NCI-H345 (cell line): ENCODE results near the gene RFX2.
"Not testable (repeated sequence)": the region's sequence is repeated elsewhere in the genome, so short reads cannot be mapped to it uniquely, and the experiment has no call there.

Source experiments
- DNase-seq: peaks from one replicate; lab custom pipeline; 2025; lab: John Stamatoyannopoulos, UW

The RFX2 gene

DNA sequence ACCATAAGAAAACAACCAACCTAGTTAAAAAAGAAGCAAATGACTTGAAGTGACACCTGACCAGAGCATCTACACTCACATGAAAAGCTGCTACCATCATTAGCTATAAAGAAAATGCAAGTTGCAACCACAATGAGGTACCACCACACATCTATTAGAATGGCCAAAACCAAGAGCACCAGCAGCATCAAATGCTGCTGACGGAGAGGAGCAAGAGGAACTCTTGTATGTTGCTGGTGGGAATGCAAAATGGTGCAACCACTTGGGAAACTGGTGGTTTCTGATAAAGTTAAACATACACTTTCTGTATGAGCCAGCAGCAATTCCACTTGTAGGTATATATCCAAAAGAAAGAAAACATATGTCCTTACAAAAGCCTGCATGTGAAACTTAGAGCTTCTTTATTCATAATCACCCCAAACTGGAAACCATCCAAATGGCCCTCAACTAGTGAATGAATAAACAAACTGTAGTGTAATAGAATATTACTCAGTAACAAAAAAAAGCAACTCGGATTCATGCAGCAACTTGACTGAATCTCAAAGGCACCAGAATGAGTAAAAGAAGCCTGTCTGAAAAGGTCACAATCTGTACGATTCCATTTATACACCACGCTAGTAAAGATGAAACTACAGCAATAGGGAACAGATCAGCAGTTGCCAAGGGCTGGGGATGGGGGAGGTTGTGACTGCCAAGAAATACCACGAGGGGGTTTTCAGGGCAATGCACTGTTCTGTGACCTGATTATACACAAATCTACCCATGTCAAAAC lies 71.5 kb downstream of the RFX2 start:
- DNase-seq, result no peak

DNA sequence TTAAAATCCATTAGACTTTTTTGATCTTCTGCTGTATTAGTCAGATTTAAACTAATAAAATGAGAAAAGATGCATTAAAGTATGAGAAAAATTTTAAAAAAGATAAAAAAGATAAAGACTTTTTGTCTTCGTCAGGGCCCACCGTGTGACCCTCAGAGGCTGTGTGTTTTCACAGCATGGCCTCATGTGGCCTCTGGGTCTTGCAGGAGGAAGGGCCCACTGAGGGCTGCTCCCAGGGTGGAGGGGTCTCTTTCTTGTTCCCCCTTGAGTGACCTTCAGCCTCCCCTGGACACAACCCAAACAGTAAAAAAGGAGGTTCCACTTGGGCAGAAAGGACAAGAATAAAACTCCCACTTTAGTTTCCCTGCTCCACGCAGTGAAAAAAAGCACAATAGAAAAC lies 75.3 kb downstream of the RFX2 start:
- DNase-seq, result no peak

- no peak for DNase-seq
Observed at GRCh38 chr19:6034512-6034911, 75.8 kb downstream of the RFX2 start.

- no peak for DNase-seq
Observed at GRCh38 chr19:6033744-6034264, 76.5 kb downstream of the RFX2 start.

DNA sequence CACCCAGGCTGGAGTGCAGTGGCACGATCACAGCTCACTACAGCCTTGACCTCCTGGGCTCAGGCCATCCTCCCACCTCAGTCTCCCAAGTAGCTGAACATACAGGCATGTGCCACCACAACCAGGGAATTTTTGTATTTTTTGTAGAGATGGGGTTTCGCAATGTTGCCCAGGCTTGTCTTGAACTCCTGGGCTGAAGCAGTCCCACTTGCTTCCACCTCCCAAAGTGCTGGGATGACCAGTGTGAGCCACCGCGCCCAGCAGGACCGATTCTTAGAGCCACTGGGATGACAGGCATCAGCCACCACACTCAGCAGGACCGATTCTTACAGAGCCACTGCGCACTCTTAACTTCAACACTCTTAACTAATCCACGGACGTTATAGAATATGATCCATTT lies 77.5 kb downstream of the RFX2 start:
- DNase-seq, result no peak

DNA sequence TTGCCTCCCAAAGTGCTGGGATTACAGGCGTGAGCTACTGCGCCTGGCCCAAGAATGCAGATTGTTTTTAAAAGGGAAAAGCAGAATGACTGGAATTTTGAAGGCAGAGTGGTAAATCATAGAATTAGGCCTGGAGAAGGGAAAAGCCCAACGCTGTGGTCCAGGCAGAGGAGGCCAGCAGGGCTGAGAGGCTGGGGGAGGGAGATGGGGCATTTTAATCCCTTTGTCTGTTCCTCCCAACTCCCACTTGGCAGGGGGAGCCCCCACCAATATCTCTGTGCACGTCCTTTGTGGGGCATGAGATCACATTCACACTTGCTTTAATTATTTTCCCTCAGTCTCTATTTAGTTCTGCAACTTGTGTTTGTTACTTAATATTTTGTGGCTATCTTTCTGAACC lies 77.9 kb downstream of the RFX2 start:
- no peak for DNase-seq

- DNase-seq, result no peak
Observed at GRCh38 chr19:6030214-6030507, 80.1 kb downstream of the RFX2 start.

DNA sequence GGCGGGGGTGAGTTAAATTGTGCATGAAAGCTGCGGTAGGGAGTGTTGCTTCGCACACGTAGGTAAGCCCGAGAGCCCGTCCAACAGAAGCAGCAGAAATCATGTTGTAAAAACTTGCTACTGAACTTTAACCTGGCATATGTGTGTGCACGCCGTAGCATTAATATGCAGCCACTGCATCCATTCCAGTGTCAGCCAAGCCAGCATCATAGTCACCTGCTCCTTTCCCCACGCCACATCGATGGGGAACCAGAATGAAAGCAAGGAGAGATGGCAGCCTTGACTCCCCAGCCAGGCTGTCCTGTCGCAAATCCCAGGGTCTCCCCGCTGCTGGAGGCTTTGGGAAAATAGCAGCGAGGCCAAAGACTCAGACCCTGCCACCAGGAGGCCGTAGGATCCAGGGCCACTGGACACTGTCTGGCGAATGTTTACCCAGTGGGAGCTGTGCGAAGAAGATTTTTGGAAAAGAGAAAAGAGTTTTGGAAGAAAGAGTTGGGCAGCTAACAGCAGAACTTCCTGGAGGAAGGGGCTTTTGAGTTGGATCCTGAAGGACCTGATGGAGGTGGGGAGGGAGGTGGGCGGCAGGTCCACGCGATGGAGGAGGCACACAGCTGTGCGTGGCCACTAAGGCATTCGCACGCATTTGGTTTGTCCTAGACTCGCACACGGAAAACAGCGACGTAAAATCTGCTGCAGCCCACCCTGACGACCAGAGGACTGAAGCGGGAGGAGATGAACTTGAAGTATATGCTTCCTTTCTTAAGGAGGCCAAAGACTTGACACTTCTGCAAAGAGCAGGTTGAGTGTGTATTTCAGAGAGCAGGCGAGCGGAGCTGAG lies 83.7 kb downstream of the RFX2 start:
- no peak for DNase-seq

- DNase-seq, result not testable (repeated sequence)
Observed at GRCh38 chr19:6024756-6025155, 85.5 kb downstream of the RFX2 start.

DNA sequence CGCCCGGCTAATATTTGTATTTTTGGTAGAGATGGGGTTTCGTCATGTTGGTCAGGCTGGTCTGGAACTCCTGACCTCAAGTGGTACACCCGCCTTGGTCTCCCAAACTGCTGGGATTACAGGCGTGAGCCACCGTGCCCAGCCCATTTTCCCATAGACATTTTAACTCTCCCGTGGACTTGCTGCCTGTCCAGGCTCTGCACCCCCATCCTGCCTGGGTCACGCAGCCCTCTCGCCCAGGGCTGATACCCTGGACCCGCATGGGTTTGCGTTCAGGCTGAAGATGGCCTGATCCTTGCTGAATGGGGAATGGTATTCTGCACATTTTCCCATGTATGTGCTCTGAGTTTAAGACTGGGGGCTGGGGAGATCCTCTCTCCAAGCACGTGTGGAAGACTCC lies 86.4 kb downstream of the RFX2 start:
- DNase-seq, result no peak

GRCh38 chr19:6023085-6023682 lies 87.1 kb downstream of the RFX2 start:
- DNase-seq, result no peak

DNA sequence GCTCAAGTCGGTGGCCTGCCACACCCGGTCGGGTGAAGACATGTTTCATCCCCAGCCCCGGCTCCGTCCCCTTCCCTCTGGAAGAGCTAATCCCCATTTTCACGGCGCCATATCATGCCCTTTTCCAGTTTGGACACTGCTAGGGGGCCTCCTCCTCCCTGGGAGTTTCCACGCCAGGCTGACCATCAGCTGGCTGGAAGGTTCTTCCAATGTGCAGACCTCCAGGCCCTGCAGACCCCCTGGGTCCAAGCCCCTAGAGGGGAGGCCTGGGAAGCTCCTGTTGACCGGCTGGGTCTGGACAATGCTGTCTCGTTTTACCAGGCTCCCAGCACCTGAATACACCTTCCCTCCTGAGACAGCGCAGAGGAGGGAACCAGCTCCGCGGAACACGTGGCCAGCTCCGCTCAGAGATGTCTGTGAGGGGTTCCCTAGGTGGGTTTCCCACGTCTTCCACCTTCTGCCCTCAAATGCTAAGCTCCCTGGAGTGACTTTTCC lies 87.7 kb downstream of the RFX2 start:
- no peak for DNase-seq

DNA sequence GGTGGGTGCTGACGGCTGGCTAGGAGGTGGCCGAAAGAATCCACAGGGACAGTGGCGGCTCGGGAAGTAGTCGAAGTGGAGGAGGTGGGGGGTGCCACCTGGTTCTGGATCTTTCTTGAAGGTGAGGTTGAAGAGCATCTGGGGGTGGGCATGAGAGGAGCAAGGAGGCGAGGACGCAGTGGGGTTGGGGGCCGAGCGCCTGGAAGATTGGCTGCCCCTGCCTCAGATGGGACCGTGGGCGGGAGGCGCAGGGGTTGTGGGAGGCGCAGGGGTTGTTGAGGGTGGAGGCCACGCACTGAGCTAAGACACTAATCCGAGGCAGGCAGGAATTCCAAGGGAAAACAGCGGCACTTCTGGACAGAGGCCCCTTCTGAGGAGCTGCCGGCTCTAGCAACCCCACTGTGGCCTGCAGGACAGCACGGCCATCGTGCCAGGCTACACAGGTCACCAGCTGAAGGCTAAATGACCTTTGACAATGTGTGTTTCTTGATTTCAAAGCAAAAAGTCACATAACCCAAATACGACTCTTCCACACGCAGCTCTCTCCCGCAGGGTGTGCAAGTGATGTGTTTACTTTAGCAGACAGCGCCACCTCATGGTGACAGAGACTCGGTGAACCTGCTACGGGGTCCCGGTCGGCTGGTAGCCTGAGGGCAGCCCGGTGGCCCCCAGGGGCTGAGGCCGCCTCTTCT lies 88.3 kb downstream of the RFX2 start:
- DNase-seq, result peak; percentile 59

GRCh38 chr19:6020972-6021805 lies 89.1 kb downstream of the RFX2 start:
- DNase-seq, result peak; percentile 71

DNA sequence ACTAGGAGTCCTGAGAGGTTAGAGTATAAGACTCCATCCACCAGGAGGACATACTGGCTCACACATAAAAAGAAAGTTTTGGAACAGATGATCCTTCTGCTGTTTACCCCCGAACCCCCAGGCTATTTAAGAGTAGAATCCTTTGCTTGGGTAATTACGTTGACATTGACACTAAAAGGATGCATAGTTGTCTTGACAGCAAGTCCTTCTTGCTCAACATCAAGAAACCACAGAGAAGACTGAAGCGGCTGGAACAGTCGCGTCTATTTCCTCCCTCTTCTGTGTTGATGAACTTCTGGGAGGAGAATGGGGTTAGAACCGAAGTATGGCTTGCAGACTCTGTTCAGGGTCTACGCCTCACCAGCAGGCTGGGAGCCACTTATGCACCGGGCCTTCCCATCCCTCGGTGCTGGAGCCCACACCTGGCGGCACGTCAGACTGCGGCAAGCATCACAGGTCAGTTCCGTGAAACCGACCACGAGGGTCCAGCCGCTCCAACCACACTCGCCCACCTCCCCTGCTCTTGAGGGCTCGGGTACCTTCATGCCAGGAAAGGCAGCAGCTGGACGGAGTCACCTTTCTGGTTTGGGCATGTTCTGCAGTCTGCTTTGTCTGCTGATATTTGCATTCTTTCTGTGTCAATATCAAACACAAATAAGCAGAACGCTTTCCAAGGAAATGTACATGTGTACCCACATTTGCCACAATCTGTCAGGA lies 90.0 kb downstream of the RFX2 start:
- DNase-seq, result peak; percentile 82

GRCh38 chr19:6018786-6019185 lies 91.5 kb downstream of the RFX2 start:
- no peak for DNase-seq

GRCh38 chr19:6017576-6017975 lies 92.7 kb downstream of the RFX2 start:
- DNase-seq, result no peak

DNA sequence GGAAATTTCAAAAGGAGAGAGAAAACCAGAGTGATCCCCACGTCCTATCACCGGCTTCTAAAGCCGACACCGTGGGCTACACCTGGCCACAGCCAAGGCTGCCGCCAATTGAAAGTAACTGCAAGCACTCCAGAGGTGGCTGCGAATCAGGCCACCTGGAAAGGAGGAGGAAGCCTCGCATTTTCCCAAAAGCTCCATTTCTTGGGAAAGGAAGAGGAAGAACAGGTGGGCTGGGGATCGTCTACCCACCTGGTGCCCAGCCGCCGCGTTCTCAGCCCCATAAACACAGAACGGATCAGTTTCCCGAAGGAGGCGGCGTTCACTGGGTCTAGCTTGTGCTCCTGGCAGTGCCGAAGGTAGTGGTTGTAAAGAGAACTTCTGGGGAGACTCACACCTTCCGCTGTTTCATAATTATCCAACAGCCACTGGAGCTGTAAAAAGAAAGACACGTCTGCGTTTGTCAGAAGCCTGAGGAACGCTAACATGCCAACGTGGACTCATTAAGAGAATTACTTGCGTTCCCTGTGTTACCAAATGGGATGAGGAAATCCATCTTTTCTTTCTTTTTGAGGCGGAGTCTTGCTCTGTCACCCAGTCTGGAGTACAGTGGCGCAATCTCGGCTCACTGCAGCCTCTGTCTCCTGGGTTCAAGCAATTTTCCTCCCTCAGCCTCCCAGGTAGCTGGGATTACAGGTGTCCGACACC lies 94.3 kb downstream of the RFX2 start:
- no peak for DNase-seq

DNA sequence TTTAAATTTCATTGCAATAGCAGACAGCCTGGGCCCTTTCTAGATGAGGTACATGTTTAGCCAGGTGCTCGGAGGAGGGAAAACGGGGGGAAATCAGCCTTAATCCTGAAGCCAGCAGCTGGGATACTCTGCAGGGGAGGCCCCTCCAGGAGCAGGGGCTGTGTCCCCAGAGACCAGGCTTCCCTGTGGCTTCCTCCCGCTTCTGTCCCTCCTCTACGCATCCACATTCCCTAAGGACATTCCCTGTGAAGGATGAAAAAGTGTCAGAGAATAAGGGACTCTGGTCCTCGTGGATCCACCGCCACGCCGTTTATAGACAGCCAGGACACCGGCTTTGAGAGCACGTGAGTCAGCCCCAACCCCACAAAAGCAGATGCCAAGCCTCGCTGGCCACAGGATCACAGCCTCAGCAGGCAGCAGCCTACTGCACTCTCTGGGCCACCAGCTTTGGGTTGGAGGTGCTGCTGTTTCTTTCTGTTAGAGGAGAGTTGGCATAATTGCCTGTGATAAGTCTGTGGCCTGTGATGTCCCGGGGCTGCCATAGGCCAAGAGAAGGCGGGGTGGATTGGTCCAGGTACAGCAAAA lies 95.7 kb downstream of the RFX2 start:
- DNase-seq, result no peak
